KG1 (cell line): ENCODE measurements around the gene MAD1L1.

Source experiments
- DNase-seq: peaks from one replicate; lab custom pipeline; 2025; lab: John Stamatoyannopoulos, UW

The MAD1L1 gene

DNA sequence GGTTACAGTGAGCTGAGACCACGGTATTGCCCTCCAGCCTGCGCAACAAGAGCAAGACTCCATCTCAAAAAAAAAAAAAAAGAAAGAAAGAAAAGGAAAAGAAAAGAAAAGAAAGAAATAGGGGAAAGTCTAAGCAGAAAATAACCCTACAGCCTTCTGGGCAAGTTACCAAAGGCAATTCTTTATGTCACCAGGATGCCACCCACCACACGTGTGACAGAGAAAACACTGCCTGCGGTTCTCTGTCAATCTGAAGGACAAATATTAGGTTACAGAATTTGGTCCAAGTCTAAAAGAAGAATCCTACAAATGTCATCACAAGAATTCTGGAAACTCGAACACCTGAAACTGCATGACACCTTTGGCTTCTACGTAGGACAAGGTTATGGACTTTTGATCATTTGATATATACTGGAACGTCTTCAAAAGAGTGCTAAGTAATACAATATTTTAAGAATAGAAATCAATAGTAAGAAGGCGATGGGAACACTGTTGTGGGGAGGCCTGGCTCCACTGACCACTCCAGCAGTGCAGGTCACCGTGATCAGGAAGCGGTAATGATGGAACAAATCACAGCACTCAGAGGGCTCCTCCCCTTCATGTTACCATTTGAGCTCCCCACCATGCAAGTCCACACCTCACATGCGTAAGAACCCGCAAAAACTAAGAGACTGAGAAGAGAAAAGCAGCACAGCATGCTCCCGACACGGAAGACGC lies 75.8 kb downstream of the MAD1L1 start:
- no peak for DNase-seq

DNA sequence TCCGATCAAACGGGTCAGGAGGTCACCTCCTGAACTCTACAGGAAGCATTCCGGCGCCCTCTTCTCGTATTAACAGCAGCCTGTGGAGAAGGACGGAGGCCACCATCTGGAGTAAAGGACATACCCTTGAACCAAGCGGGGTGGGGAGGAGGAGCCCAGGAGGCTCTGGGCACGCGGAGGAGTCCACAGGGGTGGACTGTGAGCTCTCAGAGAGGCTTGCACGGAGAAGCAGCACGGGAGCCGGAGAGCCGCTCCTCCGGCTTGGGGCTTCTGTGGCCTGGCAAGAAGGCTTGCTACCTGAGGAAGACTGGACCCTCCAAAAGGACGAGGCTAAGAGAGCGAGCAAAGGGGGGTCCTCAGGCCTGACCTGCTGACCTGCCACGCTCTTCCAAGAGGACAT lies 77.9 kb downstream of the MAD1L1 start:
- DNase-seq: no peak

DNA sequence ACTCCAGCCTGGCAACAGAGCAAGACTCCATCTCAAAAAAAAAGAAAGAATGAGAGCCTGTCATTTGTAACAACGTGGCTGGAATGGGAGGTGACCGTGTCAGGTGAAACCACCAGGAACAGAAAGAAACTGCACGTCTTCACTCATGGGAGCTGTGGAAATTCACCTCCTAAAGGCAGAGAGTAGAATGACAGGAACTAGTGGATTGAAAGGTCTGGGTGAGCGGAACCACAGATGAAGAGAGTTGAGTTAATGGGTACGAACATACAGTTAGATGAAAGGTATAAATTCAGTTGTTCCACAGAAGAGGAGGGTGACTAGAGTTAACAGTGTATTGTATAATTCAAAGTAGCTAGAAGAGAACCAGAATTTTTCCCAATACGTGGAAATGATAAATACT lies 78.6 kb downstream of the MAD1L1 start:
- no peak for DNase-seq

DNA sequence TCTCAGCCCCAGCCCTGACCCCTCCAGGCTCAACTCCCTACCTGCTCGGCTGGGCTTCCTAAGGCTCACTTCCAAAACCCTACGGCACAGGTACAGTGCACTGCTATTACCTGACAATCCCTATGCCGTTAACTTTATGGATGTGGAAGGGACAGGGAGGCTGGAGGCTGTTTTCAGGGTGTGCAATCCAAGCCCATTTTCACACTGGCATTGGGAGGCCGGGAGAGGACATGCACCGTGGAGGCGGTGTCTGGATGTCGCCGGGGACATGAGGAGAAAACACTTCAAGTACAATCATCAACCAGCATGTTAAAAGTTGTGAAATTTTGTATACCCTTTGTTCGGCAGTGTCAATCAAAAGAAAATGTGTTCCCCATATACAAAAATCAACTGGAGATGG lies 80.1 kb downstream of the MAD1L1 start:
- DNase-seq: no peak

DNA sequence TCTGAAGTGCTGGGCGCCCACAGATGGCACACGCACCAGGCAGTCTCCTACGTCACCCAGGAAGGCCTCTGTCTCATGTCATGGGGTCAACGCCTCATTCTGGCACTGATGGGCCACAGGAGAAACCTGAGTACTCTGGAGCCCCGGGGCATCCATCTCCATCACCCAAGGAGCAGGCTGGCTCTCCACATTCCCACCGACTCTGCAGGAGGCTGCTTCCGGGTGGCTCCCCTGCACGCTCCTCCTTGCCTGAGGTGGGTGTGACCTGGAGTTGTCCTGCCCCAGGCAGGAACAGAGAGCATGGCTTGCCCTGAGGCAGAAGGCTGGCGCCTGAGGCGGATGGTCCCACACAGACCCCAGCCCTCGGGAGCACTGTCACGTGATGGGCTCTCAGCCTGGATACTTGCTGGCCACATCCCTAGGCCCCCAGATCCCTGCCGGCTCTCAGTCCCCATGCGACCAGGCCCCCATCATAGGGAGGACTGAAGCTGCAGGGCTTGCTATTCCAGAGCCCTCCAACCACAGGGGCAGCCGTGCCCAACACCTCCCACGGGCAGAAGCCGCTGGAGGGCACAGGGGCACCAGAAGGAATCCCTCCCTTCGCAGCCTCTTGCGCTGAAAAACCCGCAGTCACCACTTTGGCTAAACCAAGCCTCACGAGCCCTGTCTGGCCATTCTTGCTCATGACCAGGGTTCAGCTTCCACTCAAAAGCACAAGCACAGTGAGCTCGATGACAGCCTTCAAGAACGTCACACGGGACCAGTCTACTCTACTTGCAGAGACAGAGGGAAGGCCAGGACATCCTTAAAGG lies 80.7 kb downstream of the MAD1L1 start:
- no peak for DNase-seq

DNA sequence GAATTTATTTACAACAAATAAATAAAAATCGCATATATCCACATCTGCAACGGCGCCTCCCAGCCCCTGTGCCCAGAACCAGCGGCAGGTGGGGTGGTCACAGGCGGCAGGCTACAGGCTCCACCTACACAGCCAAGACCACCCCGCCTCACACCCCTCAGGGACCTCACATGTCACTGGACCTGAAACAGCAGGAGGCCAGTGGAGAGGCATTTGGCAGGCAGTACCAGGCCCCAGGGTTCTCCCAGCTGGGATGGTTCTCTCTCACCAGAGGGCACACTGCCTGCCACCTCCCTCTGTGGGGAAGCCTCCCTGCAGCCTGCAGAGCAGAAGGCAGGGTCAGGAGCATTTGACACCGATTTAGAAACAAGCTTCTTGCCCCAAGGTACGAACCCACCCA lies 81.5 kb downstream of the MAD1L1 start:
- DNase-seq: no peak

DNA sequence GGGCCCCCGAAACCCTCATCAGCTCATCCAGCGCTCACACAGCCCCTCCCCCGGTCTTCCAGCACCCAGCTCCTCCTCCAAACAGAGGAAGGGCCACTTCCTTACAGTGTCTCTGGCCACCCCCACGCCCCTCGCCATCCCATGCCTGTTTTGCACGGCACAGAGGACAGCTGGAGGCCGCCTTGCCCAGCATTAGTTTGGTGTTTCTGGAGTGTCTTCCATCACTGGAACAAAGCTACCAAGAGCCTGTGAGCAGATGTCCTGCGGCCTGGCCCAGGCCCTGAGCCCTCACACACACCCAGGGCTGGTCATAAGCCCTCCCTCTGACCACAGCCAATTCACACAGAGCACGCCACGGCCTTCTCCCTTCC lies 82.3 kb downstream of the MAD1L1 start:
- no peak for DNase-seq

DNA sequence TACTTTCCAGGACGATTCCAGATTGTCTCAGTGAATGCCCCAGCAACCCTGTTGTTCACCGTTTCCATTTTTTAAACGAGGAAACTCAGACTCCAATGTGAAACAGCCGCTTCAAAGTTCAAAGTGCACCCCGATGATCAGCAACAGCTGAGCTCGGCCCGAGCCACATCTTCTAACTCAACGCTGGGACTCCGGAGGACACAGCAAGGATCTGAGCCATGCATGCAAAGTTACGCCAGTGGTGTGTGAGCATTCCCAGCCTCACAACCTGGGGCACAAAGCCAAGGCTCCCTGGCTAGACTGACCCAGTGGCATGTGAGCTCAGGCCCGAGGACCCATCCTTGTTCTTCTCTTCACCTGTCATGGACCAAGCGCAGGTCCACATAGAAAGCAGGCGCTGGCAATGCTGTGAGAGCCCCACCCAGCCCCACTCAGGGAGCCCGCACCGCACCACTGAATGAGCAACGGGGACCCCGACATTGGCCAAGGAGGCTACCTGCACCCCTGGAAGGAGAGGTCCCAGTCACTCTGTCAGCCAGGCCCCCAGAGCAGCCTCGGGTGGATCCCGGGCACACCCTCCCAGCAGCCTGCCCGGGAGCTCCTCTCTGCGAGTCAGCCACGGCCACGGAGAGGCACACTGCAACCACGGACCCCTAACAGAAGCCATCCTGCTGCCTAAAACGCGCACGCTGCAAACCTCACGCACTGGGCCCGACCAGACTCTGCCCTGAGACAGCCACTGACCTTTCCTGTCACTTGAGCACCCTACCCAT lies 82.9 kb downstream of the MAD1L1 start:
- no peak for DNase-seq

DNA sequence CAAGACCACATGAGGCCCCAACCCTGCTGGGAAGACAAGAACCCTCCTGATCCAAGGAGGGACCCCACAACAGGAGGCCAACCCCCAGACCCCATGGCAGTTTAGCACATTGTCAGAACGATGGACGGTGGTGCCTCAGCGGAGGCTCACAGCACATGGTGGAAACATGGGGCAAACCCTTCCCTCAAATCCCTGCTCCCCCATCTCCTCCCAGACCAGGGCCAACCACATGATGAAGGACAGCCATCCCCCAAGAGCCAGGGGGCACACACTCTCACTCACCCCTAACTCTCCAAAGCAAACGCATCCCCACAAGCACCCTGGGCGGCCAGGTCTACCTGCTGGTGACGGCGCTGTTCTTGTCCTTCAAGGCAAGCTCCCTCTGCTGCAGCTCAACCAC lies 83.9 kb downstream of the MAD1L1 start:
- no peak for DNase-seq

DNA sequence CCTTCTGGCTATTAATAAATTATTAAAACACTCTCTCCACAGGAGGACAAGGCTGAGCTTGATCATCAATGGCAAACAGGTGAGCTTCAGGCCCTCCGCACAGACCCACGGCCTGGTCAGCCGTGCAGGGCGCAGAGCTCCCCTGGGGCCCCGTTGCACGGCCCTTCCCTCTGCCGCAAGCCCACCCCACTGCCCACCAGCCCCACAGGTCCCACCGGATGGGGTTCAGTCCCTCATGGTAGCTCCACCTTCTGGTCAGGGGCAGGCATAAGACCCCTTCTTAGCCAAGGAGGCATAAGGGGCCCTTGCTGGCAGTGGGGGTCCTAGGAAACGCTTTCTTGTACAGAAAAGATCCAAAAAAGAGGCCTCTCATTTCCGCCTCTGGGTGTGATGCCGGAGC lies 84.6 kb downstream of the MAD1L1 start:
- no peak for DNase-seq

DNA sequence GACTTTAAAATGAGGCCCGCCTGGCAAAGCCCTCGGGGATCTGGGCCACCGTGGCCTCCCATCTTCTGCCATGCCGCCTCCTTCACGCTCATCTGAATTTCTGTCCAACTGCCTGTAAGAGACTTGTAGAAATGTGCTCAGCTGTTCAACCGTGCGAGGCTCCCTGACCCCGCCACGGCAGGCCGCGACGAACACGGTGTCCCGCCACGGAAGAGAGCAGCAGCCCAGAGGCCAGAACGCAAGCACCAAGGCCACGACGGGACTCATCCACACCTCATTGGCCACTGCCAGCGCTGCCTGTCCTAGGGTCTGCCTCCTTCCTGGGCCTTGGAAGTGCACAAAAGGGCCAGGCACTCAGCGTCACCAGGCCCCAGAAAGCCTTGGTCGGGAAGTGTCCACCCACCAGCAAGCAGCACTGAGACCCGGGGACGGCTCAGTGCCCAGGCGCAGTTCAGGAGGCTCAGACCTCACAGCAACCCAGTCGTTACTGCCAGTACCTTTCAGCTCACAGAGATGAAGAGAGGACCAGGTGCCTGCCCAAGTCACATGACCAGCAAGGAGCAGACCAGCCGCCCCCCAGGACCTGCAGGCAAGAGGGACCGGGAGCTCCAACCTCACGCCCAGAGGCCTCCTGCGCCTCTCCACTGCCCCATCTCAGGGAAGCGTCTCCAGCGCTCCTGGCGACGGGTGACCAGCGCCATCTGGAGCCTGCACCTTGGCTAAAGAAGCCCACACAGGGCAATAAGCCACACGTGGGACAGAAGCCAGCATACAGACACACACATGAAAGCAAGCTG lies 85.9 kb downstream of the MAD1L1 start:
- DNase-seq: no peak

DNA sequence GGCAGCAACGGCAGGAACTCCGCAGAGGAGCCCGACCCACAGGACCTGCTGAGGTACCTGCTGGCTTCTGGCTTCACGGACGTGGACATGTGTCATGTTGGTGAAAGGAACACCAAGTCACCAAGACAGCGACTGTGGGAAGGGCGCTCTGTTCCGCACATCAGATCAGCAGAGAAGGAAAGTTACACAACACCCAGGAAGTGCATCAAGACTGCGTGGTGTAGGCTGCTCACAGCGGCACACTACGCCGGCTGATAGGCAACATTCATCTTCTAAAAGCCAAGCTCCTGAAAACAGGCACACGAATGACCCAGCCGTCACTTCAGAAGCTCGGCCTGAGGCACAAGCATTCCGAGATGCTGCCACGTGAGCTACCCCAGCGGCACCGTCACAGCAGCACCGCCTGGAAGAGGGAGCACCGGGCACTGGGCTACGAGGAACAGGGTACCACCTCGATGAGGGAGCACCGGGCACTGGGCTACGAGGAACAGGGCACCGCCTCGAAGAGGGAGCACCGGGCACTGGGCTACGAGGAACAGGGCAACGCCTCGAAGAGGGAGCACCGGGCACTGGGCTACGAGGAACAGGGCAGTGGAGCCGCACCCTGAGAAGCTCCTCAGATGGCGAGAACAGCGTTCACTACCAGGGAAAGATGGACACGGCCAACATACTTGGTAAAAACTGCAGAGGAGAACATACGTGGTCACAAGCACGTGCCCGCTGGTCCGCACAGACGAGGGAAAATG lies 86.7 kb downstream of the MAD1L1 start:
- no peak for DNase-seq

DNA sequence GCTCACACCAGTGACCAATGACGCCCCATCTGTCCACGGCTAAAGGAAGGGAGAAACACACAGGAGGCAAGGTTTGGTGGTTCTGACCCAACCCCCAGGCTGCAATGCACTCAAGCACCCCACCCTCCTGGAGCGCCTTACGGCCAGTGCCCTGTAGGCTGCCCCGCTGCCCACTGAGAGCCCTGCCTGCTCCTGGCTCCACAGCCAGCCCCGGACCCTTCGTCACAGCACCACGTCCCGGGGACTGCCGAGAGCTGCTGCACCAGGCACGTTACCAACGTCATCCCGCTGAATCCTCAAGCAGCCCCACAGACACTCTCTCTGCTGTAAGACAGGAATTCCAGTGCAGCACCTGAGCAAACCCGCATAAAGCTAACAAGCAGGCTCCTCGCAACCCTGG lies 87.8 kb downstream of the MAD1L1 start:
- no peak for DNase-seq

DNA sequence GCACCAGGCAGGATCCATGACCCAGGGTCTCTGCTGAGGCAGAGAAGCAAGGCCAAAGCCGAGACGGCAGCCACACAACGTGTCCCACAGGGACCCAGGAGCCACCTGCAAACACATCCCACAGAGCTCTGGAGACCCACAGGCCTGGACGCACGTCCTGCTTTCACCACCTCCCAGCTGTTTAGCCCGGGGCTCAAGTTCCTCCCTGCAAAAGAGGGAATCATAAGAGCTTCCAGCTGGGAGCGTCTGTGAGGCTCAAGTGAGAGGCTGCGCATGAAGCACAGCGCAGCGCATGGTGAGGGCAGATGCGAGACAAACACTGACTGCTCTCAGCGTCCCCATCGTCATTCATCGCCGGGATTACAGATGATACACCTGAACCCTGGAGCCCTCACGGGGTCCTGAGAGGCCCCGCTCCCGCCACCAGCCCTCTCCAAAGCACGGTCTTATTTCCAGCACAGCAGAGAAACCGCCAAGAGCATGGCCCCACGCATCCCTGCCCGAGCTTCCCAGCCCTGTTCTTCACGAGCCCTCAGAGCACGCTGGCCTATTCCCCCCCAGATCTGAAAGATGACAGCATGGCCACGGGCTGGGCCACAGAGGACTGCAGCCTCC lies 88.7 kb downstream of the MAD1L1 start:
- no peak for DNase-seq

DNA sequence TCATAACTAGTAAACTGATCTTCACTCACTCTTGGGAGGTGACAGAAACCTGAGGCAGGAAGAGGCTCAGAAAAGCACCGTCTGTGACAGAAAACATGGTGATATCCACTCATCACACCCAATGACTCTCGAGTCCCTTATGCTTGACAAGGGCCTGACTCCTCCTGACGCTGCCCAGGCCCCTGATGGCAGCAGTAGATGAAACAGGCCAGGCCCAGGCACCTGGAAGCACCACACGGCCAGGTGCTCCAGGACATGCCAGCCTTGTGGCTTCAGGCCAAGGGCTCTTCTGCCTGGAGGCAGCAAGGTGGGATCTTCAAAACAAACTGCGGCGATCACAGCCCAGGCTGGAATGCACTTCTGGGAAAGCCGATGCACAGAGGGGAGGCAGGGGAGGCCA lies 89.3 kb downstream of the MAD1L1 start:
- no peak for DNase-seq

DNA sequence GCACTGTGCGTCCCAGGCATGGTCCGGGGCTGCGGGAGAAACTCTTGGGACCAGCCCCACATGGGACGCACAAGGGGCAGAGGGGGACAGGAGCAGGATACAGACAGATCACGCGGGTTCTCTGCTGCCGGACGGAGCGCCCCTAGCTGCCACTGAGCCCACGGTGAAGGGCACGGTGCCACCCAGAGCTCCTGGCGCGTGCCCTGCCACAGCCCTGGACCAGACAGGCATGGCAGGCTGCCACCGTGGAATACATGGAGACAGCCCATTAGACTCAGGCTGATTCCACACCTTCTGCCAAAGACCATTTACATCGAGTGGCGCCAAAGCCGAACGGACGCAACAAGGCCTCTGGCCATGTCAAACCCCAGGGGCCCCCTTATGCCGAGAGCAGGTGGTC lies 90.4 kb downstream of the MAD1L1 start:
- no peak for DNase-seq

DNA sequence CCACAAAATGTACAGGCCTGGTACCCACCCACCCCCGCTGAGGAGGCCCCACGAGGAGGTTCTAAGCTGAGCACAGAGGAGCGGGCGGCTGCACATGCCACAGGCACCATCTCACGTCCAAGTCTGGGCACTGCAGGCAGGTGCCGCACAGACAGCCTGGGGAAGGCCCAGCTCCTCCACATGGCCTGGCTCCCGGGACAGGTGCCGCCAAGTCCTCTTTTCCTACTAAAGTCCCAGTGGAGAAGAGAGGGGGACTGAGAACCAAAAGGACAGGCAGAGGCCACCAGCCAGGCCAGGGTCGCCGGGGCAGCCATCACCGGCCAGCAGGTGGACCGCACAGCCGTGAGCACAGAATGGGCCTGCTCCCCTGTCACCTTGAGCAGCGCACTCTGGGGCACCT lies 91.1 kb downstream of the MAD1L1 start:
- DNase-seq: no peak

DNA sequence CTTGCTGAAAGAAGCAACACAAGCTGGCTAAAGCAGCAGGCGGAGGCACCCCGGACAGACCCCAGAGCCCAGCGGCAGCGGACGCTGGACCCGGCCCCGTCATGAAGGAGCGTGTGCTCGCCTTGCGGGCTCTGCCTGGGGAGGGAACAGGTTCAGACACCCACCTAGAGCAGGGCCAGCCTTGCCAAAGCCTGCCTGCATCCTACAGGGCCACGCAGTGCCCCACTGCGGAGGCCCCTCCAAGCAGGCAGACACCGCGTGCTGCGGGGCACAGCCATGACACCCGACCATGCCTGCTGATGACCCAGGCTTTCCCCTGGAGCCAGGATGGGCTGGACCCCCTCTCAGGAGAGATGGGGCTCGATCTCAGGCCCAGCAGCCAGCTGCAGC lies 91.7 kb downstream of the MAD1L1 start:
- DNase-seq: no peak

DNA sequence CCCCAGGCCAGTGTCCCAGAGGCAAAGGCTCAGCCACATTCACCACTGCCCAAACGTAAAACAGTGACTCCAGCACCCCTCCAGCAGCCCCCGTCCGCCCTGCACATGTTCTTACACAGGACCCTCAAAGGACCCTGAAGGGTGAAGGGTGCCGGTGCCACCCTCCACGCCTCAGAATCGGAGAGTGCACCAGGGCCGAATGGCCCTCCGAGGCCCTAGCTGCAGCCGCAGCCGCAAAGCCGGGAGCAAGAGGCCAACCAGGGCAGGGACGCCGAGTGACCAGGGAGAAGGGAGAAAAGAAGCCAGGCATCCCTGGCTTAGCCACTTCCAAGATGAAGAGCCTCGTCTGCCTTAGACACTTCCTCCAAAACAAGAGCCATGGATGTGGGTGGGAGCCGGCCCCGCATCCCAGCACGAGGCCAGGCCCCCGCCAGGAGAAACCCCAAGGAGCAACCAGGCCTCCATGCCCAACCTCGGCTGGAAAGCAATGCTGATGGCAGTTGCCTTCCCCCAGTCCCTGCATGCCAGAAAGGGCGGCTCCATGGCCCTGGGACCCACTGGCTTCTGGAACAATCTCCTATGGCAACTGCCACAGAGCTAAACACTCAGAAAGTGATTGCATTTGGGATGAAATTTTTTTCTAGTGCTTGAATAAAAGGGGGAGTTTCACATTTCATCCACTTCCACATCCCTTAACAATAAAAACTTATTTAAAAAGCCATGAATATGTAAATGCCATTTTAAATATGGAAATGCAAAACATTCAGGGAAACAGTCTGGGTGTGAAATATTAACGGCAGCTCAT lies 92.3 kb downstream of the MAD1L1 start:
- DNase-seq: no peak

DNA sequence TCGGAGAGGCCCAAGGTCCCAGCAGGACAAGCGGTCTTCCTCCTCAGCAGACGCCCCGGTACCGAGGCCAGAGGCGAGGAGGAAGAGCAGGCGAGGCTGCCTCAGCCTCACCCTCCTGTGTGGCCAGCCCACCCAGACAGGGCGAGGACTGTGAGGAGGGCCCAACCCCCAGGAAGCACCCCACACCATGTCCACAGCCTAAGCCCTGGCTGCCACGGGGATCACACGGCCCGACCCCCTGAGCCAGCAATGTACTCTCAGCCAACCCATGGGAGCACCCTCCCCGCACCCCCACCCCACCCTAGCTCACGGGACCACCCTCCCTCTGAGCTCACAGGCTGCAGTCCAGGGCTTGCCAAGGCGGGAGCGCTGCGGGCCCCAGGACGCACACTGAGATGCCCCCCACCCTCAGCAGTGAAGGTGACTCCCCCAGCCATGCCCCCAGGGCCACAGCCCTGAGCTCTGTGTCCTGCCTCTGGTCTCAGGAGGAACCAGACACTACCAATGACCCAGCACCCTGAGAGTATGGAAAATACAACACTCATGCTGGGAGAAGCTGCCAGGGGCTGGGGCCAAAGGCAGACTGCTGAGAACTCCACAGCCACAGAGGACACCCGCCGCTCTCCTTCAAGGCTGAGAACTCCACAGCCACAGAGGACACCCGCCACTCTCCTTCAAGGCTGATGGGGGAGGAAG lies 93.6 kb downstream of the MAD1L1 start:
- DNase-seq: no peak
